GM18868 (cell line): ENCODE results near the gene WDR49.

Experiments used
- ATAC-seq: cut with Tn5 transposase; IDR thresholded peaks from one replicate; pipeline ENCODE4 v1.9.1; 2021; ENCODE audit warnings: mild to moderate bottlenecking, moderate library complexity; ENCODE audit not compliant: unreplicated experiment

The WDR49 gene

GRCh38 chr3:167653760-167654159, at the start of gene WDR49:
Gene WDR49 (minus strand): TSS chr3:167653942. CDS start chr3:167653425, 517 bp downstream.
- ATAC-seq, result peak; percentile 61

- no peak for ATAC-seq
These were observed 47.2 kb upstream of the WDR49 start for GRCh38 chr3:167700926-167701325.

- no peak for ATAC-seq
These were observed 46.3 kb upstream of the WDR49 start for GRCh38 chr3:167700046-167700445.

- no peak for ATAC-seq
These were observed 40.4 kb upstream of the WDR49 start for GRCh38 chr3:167694121-167694520.

- ATAC-seq, result peak; percentile 100
These were observed 37.6 kb upstream of the WDR49 start for GRCh38 chr3:167691366-167691765.

- ATAC-seq, result peak; percentile 87
These were observed 30.7 kb upstream of the WDR49 start for GRCh38 chr3:167684388-167684993.

- ATAC-seq, result no peak
These were observed 25.8 kb upstream of the WDR49 start for GRCh38 chr3:167679526-167679925.

GRCh38 chr3:167675848-167676247, 22.1 kb upstream of the WDR49 start:
- ATAC-seq, result no peak

- no peak for ATAC-seq
These were observed 19.5 kb upstream of the WDR49 start for GRCh38 chr3:167673221-167673620.

DNA sequence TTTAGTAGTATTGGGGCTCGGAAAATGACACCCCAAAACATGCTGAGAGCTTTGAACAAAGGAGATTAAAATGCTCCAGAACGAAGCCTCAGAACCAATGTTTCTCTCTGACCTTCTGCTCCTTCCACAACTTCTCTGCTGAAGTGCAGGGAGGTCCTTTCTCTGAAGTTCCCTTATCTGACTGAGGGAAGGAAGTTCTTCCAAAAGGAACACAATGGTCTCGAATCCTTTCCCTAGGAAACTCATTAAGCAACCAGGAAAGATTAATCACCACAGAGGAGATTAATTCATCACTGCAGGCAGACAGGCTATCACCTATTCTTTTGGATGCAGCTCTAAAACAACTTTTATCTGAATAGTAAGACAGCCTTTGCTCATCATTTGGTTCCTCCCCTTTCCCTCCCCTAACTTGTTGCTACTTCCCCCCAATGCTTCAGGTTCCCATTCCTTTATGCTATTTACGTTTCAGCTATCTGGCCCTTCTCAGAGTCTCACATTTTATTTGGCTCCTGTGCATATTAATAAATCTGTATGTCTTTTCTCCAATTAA, 18.2 kb upstream of the WDR49 start:
- ATAC-seq, result no peak

DNA sequence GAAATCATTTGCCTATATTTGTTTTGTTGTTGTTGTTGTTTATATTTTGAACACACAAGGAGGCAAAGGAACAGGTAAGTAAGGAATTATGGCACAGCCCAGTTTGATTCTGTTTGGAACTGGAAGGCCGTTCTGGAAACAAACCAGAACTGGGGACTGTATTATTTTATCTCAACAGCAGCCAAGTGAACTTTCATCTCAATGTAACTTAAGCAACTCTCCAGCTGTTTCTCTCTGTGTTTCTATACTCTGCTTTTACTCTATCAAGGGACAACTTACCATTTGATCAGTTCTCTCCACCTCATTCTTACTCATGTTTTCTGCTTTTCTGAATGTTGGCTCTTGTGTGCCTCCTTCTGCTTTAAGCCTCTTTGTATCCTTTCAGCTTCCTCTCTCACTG, 16.0 kb upstream of the WDR49 start:
- ATAC-seq, result no peak

DNA sequence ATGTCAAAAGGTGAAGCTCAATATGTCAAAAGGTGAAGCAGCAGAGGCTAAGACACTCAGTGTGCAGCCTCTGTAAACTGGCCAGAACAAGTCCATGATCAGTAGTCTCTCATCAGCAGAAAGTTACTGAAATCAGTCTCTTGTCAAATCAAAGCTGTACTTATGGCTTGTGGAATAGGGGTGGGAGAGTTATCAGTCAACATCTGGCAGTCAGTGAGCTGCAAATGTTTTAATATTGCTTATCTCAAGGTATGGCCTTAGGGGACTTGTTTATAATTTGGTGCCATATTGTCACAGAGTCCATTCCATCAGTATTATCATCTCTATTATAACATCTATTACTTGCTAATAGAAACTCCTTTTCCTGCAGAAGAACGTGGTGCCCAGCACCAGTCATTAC, 14.9 kb upstream of the WDR49 start:
- ATAC-seq, result no peak

- ATAC-seq, result no peak
These were observed 12.8 kb upstream of the WDR49 start for GRCh38 chr3:167666563-167666962.

GRCh38 chr3:167662919-167663400, 9.2 kb upstream of the WDR49 start:
- no peak for ATAC-seq

GRCh38 chr3:167657684-167658225, 4.0 kb upstream of the WDR49 start:
- ATAC-seq, result no peak

- no peak for ATAC-seq
These were observed 3.1 kb upstream of the WDR49 start for GRCh38 chr3:167656821-167657220.

DNA sequence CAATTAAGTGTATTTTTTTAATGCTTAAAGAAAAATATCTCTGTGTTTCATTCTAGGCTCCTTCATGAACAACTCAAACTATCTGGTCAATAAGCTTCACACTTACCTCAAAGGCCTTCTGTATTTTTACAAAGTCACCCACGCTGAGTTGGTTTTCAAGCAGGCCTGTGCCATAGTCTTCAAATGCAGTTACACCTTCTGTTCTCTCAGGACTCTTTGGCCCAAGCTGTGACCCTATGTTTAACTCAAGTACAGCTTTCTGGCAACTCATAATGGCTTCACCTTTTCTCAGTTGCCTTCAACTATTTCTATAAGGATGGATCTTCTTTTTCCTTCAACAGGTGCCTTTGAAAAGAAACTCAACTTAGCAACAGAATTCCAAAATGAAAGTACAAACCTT, 587 bp downstream of the WDR49 start:
- ATAC-seq, result no peak

DNA sequence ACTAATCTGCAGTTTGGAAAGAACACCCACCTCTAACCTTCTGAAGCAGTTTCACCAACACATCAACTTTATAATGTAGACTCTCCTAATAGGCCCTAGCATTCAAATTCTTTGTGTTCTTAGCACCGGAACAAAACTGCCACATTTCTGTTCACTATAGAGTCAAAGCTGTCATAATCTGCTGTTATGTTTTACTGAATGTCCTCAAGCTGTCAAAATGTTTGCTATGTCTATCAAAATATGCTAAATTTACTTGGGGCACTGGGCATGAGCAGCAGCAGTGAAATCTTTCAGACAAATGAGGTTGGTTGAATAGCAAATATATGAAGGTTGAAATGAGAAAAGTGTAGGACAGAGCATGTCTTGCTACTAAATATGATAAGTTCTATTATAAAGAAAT, 1.9 kb downstream of the WDR49 start:
- no peak for ATAC-seq

DNA sequence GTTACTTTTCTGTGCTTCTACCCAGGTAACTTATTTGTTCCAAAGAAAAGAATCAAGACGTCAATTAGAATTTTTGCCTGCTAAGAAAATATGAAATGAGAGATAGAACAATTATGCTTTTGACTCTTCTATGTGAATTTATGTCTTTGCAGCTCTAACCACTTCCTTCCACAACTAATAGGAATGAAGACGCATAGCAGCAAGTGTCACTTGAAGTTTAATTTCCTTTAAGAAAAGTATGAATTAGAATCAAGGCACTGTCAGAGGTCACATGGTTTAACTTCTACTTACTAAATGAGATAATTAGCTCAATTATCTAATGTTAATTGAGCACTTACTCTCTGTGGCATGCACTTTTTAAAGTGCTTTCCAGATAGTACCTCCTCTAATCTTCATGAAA, 3.3 kb downstream of the WDR49 start:
- ATAC-seq, result no peak

DNA sequence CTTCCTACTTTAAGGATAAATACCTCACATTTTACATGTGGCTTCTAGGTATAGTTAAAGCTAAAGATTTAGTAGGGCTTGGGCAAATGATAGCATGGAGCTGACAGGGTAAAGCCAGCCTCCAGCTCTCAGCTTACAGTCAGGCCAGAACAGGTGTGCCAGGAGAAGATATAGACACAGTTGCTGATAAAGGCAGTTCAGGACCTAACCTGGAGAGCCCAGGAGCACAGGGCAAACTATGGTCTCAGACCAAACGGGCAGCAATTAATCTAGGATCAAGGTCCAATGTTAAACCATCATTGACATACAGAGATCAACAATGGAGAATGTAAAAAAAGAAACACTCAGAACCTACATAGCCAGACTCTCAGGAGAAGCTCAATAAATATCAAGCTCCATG, 4.0 kb downstream of the WDR49 start:
- no peak for ATAC-seq

DNA sequence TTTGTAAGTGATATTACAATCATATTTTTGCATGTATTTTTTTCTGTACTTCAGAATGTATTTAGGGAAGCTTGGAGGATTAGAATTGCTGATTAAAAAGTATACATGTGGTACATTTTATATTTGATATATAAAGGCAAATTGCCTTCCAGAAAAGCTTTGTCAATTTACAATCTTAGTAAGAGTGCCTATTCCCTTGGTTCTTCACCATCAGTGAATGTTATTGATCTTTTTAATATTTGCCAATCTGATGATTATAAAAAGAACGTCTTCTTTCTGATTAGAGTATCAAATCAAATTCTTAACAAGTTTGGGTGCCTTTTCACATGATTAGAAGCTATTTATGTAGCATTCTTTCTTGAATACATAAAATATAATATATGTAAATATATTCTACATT, 9.1 kb downstream of the WDR49 start:
- no peak for ATAC-seq

DNA sequence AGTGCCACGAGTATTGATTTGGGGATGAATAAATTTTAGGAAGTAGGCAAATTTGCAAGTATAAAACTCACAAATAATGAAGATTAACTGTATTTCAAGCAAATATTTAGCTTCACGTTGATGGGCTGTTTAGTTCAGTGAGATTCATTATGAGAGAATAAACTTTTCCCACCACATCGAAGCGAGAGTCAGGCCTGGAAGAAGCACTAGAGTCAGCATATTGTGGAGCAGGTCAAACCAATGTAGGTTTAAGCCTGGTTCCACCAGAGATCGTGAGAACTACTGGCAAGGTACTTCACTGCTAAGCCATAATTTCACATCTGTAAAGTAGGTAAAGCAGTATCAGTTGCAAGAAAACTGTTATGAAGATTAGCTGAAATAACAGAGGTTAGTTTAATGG, 22.3 kb downstream of the WDR49 start:
- no peak for ATAC-seq

DNA sequence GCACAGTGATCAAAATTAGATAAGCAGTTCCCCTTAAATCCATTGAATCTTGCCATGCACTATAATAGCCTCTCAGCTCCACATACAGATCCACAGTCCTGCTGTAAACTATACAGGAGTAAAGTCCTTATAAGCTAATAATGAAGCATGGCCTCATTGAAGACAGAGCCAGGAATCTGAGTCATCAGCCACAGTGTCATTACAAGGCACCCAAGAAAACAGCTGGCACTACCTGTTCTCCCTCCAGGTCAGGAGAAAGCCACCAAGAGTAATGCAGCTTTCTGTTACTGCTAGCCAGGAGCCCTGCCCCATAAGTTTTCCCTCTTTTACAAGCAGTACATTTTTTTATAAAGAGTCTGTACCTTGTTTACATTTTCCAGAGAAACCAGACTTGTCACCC, 27.3 kb downstream of the WDR49 start:
- no peak for ATAC-seq
